HUES48 (cell line): ENCODE data around the gene RORC.
"Not testable (repeated sequence)": the region's sequence is repeated elsewhere in the genome, so short reads cannot be mapped to it uniquely, and the experiment has no call there.

Source experiments
- H3K27ac ChIP-seq: one replicate; pipeline ENCODE4 v1.7.0; 2013; ENCODE audit warnings: low read depth, low read length, inconsistent platforms
- H3K27me3 ChIP-seq: 2 replicates; pipeline ENCODE4 v1.6.1; 2013; ENCODE audit warnings: mild to moderate bottlenecking, low read length; ENCODE audit not compliant: control insufficient read depth, insufficient read depth
- H3K36me3 ChIP-seq: 2 replicates; pipeline ENCODE4 v1.6.1; 2013; ENCODE audit warnings: low read length; ENCODE audit not compliant: control insufficient read depth, insufficient read depth
- H3K4me1 ChIP-seq: 2 replicates; pipeline ENCODE4 v1.6.1; 2013; ENCODE audit warnings: mild to moderate bottlenecking, low read length; ENCODE audit not compliant: control insufficient read depth, insufficient read depth
- H3K4me3 ChIP-seq: 2 replicates; pipeline ENCODE4 v1.5.1; 2013; ENCODE audit warnings: mild to moderate bottlenecking, low read depth, low read length
- H3K9ac ChIP-seq: 2 replicates; pipeline ENCODE4 v1.6.1; 2013; ENCODE audit warnings: mild to moderate bottlenecking, low read depth, low read length, moderate library complexity
- H3K9me3 ChIP-seq: 2 replicates; pipeline ENCODE4 v1.6.1; 2013; ENCODE audit warnings: low read length; ENCODE audit not compliant: control insufficient read depth, insufficient read depth

Gene RORC

GRCh38 chr1:151859891-151860293 is 28.3 kb upstream of the RORC start:
- peaks cover 77% of the 10 kb centered on the region for H3K27me3 ChIP-seq
- peaks cover 18% of the 10 kb centered on the region for H3K4me1 ChIP-seq
- no peak overlapping the region for H3K9ac ChIP-seq
- H3K36me3 ChIP-seq, result no peaks in the 10 kb centered on the region
- H3K4me3 ChIP-seq, result no peak overlapping the region
- no peaks in the 10 kb centered on the region for H3K9me3 ChIP-seq
- H3K27ac ChIP-seq, result no peak overlapping the region

- Histone ChIP-seq H3K27ac (no peak overlapping the region), H3K36me3 (no peaks in the 10 kb centered on the region), H3K9ac (no peak overlapping the region), H3K27me3 (peaks cover 69% of the 10 kb centered on the region), H3K4me1 (peaks cover 18% of the 10 kb centered on the region), H3K9me3 (no peaks in the 10 kb centered on the region), H3K4me3 (no peak overlapping the region)
Measured at GRCh38 chr1:151858886-151859665, 27.5 kb upstream of the RORC start.

GRCh38 chr1:151858030-151858746 is 26.6 kb upstream of the RORC start:
- Histone ChIP-seq H3K9ac (no peak overlapping the region), H3K36me3 (no peaks in the 10 kb centered on the region), H3K9me3 (no peaks in the 10 kb centered on the region), H3K27ac (no peak overlapping the region), H3K4me3 (no peak overlapping the region), H3K27me3 (peaks cover 60% of the 10 kb centered on the region), H3K4me1 (peaks cover 18% of the 10 kb centered on the region)

DNA sequence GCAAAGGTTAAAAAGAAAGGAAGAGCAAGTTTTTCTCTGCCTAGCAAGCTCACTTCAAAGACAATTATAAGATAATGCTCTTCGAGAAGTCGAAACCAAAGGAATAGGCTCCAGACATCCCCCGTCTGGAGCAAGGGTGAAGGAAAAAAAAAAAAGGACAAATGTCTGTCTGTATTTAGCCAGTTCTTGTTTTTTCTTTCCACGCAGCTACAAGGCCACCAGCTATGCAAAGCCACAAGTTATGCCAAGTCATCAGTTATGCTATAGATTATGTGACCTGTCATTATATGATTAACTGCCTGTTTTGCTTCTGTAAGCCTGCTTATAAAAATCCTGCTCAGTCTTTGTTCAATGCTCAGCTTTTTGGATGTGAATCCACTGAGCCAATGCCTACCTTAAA is 24.3 kb upstream of the RORC start:
- peaks cover 40% of the 10 kb centered on the region for H3K27me3 ChIP-seq
- no peak overlapping the region for H3K9ac ChIP-seq
- no peak overlapping the region for H3K4me3 ChIP-seq
- H3K9me3 ChIP-seq, result no peaks in the 10 kb centered on the region
- H3K4me1 ChIP-seq, result peaks cover 11% of the 10 kb centered on the region
- no peaks in the 10 kb centered on the region for H3K36me3 ChIP-seq
- no peak overlapping the region for H3K27ac ChIP-seq

GRCh38 chr1:151855516-151855915 is 23.9 kb upstream of the RORC start:
- not testable (repeated sequence) for H3K36me3 ChIP-seq, H3K4me3 ChIP-seq, H3K27ac ChIP-seq, H3K9ac ChIP-seq, H3K9me3 ChIP-seq, H3K4me1 ChIP-seq
- H3K27me3 ChIP-seq, result peaks cover 38% of the 10 kb centered on the region

- H3K4me1 ChIP-seq, result no peaks in the 10 kb centered on the region
- no peaks in the 10 kb centered on the region for H3K9me3 ChIP-seq
- peaks cover 32% of the 10 kb centered on the region for H3K27me3 ChIP-seq
- H3K4me3 ChIP-seq, result no peak overlapping the region
- H3K9ac ChIP-seq, result no peak overlapping the region
- no peaks in the 10 kb centered on the region for H3K36me3 ChIP-seq
- H3K27ac ChIP-seq, result no peak overlapping the region
Measured at GRCh38 chr1:151854658-151855057, 23.1 kb upstream of the RORC start.

- no peaks in the 10 kb centered on the region for H3K9me3 ChIP-seq
- H3K36me3 ChIP-seq, result no peaks in the 10 kb centered on the region
- no peak within 1 kb of the TSS for H3K9ac ChIP-seq
- H3K4me3 ChIP-seq, result no peak within 1 kb of the TSS
- H3K4me1 ChIP-seq, result no peaks in the 10 kb centered on the region
- H3K27me3 ChIP-seq, result peaks cover 20% of the 10 kb centered on the region
- no peak within 1 kb of the TSS for H3K27ac ChIP-seq
Measured at GRCh38 chr1:151853411-151853943, 21.9 kb upstream of the RORC start, which contains the start of gene THEM5. THEM5 (minus strand) TSS chr1:151853712; CDS start chr1:151853565, 147 bp downstream.

DNA sequence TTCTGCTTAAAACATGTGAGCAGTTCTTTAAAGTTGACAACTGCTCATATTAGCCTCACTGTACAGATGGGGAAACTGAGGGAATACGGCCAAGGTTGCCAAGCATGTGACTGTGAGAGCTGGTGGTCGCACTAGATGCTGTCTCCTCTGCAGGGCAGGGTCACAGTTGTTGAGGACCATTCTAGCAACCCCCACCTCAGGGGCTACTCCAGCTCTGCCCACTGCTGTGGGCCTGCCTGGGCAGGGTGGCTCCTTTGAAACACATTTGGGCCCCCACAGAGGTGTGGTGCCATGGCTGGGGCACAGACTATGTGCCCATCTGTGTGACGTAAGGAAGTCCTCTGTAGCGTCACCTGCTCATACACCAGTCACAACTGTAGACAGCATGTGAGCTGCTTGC is 21.1 kb upstream of the RORC start:
- no peaks in the 10 kb centered on the region for H3K9me3 ChIP-seq
- no peaks in the 10 kb centered on the region for H3K36me3 ChIP-seq
- H3K27me3 ChIP-seq, result peaks cover 13% of the 10 kb centered on the region
- H3K4me1 ChIP-seq, result no peaks in the 10 kb centered on the region
- H3K4me3 ChIP-seq, result no peak overlapping the region
- H3K9ac ChIP-seq, result no peak overlapping the region
- H3K27ac ChIP-seq, result no peak overlapping the region

DNA sequence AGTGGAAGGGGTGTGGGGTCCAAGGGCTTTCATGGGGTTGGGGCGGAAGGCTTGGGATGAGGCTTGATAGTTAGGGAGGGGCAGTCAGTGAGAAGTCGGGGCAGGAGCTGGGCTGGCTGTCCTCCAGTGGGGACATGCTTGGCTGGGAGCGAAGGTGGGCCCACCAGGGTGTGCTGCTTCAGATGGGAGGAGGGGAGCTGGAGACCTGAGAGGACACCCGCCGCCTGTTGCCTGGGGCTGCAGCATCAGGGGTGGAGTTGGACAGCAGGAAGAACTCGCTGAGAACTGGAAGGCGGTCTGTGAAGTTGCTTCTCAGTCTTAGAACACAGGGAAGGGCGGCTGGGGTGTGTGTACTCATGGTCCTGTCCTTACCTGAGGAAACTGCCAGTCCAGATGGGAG is 20.3 kb upstream of the RORC start:
- no peak overlapping the region for H3K9ac ChIP-seq
- peaks cover 5% of the 10 kb centered on the region; the same call in 1 of the 2 replicates for H3K27me3 ChIP-seq
- H3K4me3 ChIP-seq, result no peak overlapping the region
- no peak overlapping the region for H3K27ac ChIP-seq
- H3K36me3 ChIP-seq, result no peaks in the 10 kb centered on the region
- H3K4me1 ChIP-seq, result no peaks in the 10 kb centered on the region; the same call in 1 of the 2 replicates
- H3K9me3 ChIP-seq, result no peaks in the 10 kb centered on the region

- H3K9me3 ChIP-seq, result no peaks in the 10 kb centered on the region
- no peak overlapping the region for H3K27ac ChIP-seq
- no peak overlapping the region for H3K9ac ChIP-seq
- H3K27me3 ChIP-seq, result peaks cover 5% of the 10 kb centered on the region; the same call in 1 of the 2 replicates
- peaks cover 11% of the 10 kb centered on the region for H3K4me1 ChIP-seq
- H3K4me3 ChIP-seq, result no peak overlapping the region
- no peaks in the 10 kb centered on the region for H3K36me3 ChIP-seq
Measured at GRCh38 chr1:151849871-151850270, 18.3 kb upstream of the RORC start.

DNA sequence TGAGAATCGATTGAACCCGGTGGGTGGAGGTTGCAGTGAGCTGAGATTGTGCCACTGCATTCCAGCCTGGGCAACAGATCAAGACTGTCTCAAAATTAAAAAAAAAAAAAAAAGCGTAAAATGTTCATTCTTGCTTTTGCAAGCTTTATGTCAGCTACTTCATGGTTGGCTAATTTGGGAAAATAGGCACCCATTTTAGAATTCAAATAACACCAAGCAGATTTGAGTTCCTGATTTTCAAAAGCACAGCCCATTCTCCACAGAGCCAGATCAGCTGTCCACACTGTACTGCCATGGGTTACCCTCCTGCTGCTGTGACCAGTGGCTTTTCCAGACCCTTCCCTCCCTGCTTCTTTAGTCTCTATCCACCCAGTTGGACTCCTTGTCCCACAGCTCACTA is 17.5 kb upstream of the RORC start:
- H3K27ac ChIP-seq, result no peak overlapping the region
- no peaks in the 10 kb centered on the region for H3K9me3 ChIP-seq
- no peaks in the 10 kb centered on the region for H3K36me3 ChIP-seq
- H3K4me1 ChIP-seq, result peaks cover 11% of the 10 kb centered on the region
- H3K9ac ChIP-seq, result no peak overlapping the region
- H3K27me3 ChIP-seq, result peaks cover 5% of the 10 kb centered on the region; the same call in 1 of the 2 replicates
- no peak overlapping the region for H3K4me3 ChIP-seq
